ENCODE data around the gene MED10. TPM values are rescaled to one million over a fixed set of nuclear protein-coding genes. Genes with fewer than 3 reads are reported as not detected.

MED10 gene
- total RNA-seq, 2 donors from 2014 or later: 24.4 to 24.5 TPM

- intact Hi-C loops (cut with DNase I): no loop called here
- ATAC-seq (no peak), DNase-seq (no peak)
Observed at GRCh38 chr5:6401410-6401809, 23.1 kb upstream of the MED10 start.

DNA sequence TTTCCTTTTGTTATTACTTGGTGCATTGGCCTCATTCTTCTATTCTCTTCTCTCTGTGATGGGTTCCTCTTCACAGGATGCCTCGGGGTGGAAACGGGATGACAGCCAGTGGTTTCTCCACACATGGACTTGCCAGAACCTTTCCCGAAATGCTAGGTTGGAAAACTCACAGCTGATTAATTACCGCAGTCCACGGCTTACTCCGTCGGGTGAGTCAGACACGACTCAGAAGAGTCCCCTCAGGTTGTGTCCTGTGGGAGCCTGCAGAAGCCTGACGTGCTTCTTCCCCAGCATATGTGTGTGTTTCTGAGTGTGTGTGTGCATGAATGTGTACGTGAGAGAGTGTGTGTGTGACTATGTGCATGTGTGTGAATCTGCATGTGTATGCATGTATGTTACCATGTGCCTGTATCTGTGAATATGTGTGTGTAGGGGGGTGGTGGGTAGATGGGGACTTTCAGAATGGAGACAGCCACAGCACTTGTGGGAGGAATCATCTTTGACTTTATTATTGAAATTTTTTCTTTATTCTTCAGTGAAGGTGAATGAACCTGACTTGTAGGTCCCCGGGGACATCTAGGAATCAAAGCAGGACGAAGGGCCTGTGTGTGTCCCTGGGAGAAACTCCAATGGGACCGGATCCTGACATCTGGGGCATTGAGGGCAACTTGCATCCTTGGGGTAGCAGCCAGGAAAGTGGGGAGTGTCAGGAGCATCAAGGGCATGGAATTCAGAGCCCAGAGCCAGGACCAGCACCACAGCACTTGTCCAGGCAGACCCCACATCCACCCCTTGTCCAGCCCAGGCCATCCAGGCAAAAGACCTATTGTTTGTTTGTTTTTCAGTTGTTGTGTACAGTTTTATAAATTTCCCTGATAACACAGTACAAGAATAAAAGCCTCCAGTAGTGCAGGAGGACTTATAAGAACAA lies 21.9 kb upstream of the MED10 start:
- ATAC-seq (no peak), DNase-seq (no peak)
- intact Hi-C loops (cut with DNase I): no loop called here

- intact Hi-C loops (cut with DNase I): no loop called here
- ATAC-seq (no peak), DNase-seq (no peak)
Observed at GRCh38 chr5:6398570-6399230, 20.4 kb upstream of the MED10 start.

DNA sequence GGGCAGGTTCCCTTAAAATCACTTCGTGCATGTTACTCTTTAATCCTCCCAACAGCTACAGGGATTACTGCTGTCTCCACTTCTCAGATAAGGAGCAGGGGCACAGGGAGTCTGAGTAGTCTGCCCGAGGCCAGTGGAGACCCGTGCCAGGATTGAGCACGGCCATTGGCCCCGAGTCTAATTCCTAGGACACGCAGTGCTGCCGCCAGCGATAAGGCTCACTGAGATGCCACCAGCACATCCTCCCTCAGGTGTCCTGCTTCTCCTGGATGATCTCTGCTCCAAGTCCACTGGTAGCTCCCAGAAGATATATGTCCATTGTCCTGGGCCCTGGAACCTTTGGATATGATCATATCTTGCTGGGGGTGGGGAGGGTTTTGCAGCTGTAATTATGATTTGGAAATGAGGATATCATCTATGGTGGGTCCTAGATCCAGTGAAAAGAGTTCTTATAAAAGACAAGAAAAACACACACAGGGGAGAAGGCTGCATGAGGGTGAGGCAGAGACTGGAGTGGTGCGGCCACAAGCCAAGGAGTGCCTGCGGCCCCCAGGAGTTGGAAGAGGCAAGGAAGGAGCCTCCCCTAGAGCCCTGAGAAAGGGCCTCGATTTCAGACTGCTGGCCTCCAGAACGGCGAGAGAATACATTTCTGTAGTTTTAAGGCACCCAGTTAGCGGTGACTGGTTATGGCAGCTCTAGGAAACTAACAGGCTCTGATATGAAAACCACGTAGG lies 19.4 kb upstream of the MED10 start:
- DNase-seq: no peak
- intact Hi-C loops (cut with DNase I): no loop called here
- peak; percentile 80 to 94 for ATAC-seq

- peak in 1 of 2 donors; percentile 8 for ATAC-seq
- intact Hi-C loops (cut with DNase I): no loop called here
- DNase-seq: no peak
Observed at GRCh38 chr5:6396836-6397535, 18.6 kb upstream of the MED10 start.

DNA sequence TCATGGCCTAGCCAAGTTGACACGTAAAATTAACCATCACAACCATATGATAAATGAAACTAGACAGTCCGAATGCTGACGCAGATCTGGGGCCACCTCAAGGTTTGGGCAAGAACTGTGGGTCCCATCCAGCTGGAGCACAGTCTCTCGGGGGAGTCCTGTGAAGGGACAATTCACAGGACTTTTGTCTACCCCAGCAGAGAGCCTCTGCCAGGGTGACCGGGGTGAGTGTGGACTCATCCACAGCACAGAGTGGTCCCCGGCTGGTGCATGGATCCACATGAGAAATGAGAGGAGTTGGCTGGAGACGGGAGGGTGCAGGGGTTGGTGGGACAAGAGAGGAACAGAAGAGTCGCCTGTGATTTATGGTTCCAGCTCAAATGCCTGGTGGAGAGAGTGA lies 17.7 kb upstream of the MED10 start:
- DNase-seq (no peak), ATAC-seq (no peak)
- intact Hi-C loops (cut with DNase I): no loop called here

- ATAC-seq (no peak), DNase-seq (no peak)
- intact Hi-C loops (cut with DNase I): no loop called here
Observed at GRCh38 chr5:6395621-6396020, 17.3 kb upstream of the MED10 start.

GRCh38 chr5:6395102-6395445 lies 16.7 kb upstream of the MED10 start:
- intact Hi-C loops (cut with DNase I): no loop called here
- no peak for DNase-seq
- no peak for ATAC-seq

DNA sequence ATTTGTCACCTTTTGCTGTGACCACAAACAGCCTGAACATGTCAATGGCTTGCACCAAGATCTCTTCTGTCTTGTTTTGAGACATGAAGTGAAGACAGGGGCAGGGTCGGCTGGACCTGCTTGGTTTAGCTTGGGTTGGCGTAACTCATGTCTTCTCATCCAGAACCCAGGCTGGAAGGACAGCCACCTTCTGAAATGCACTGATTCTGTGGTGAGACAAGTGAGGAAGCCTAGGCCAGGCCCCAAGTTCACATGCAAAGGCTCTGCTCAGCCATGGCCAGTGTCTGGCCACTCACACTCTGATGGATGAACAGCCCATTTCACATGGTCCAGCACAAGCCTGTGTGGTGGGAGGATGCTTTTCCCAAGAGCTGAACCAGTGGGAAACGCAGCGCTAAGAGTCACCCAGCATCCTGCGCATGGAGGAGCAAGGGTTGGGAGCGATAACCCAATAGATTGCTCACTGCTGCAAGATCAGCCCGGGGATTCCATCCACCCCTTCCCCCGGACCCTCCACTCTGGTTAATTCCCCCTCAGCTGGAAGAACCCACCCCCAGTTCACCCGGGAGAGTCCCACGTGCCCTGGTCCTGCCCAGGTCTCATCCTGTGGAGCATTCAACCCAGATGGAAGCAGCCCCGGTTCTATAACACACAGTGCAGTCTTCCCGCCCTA lies 16.2 kb upstream of the MED10 start:
- ATAC-seq: no peak
- intact Hi-C loops (cut with DNase I): no loop called here
- no peak for DNase-seq

DNA sequence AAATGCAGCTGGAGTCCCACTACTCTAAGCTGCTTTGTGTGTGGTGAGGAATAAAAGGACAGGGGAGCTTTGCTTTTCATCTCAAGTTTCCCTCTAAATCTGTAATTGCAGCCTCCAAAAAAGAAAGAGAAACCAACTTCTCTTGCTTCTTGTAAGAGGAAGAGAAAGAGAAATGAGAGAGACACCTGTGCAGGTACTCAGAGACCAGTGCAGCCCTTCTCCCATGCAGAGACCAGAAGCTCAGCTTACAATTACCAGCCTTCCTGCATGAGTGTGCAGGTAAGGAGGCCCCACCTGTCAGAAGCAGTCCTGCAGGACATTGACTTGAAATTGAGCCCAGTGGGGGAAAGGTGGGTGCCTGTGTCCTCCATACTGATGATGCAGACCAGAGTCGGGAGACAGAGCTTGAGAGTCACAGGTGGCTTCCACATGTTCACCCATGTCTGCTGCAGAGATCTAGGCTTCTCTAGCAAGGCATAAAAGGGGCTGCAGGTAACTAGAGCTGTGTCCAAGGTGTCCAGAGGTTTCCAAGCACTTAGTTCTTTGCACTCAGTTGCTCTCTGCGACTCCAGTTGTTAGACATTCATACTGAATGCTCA lies 15.3 kb upstream of the MED10 start:
- no peak for DNase-seq
- intact Hi-C loops (cut with DNase I): no loop called here
- ATAC-seq: no peak

GRCh38 chr5:6392561-6392960 lies 14.2 kb upstream of the MED10 start:
- DNase-seq: no peak
- no peak for ATAC-seq
- intact Hi-C loops (cut with DNase I): no loop called here

DNA sequence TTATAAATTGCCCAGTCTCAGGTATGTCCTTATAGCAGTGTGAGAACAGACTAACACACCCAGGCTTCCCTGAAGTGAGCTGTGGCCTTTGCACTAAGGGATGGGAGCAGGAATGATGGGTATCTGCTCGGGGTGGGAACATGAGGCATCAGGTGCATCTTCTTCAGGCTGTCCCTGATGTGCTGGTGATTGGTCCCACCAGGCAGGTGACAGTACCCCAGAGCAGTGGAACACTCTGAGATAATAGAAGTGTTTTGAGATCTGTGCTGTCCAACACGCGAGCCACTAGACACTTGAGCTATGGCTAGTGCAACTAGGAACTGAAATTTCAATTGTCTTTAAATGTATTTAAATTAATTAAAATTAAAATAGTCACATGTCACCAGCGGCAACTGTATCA lies 12.8 kb upstream of the MED10 start:
- intact Hi-C loops (cut with DNase I): no loop called here
- DNase-seq: no peak
- ATAC-seq: peak in 1 of 2 donors; percentile 51

- intact Hi-C loops (cut with DNase I): no loop called here
- ATAC-seq (no peak), DNase-seq (no peak)
Observed at GRCh38 chr5:6389946-6390530, 11.7 kb upstream of the MED10 start.

DNA sequence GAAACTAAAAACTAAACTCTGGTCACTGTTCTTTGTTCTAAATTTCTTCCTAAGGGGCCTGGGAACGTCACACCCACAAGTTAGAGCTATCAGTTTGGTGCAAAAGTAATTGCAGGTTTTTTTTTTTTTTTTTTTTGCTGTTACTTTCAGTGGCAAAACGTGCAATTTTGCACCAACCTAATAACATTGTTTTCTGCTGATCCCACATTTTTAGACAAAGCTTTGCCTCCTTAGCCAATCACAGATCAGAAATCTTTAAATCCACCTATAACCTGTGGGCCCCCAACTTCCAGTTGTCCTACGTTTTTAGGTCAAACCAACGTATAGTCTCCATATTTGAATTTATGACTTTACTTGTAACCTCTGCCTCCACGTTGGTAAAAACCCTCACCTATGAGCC lies 11.1 kb upstream of the MED10 start:
- no peak for DNase-seq
- no peak for ATAC-seq
- intact Hi-C loops (cut with DNase I): no loop called here

GRCh38 chr5:6387970-6388369 lies 9.6 kb upstream of the MED10 start:
- DNase-seq: no peak
- intact Hi-C loops (cut with DNase I): no loop called here
- no peak for ATAC-seq

GRCh38 chr5:6386271-6386670 lies 7.9 kb upstream of the MED10 start:
- DNase-seq (no peak), ATAC-seq (no peak)
- intact Hi-C loops (cut with DNase I): no loop called here

GRCh38 chr5:6384856-6385255 lies 6.5 kb upstream of the MED10 start:
- ATAC-seq (no peak), DNase-seq (no peak)
- intact Hi-C loops (cut with DNase I): no loop called here

DNA sequence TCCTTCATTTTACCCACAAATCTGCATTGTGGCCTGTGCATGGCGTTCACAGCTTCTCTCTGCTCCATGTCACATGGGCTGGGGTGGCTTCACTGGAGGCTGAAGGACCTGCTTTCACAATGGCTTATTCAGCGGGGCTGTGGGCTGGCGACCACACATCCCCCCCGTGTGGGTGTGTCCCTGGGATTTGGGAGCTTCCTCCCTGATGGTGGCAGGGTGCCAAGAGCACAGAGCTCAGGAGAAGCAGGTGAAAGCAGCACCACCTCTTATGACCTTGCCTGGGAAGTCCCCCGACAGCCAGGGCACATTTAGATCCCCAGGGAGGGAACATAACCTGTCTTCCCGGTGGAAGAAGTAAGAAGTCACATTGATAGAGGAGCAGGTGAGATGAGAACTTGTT lies 5.0 kb upstream of the MED10 start:
- no peak for DNase-seq
- no peak for ATAC-seq
- intact Hi-C loops (cut with DNase I): no loop called here
